HL-60/S4 (cell line): ENCODE results near the gene CYS1.
"Not testable (repeated sequence)": the region's sequence is repeated elsewhere in the genome, so short reads cannot be mapped to it uniquely, and the experiment has no call there.

ENCODE experiments used
- in situ Hi-C: fragments of 300-500 bp; cut with MboI; formaldehyde crosslinking; loops from 2 replicates; pipeline ENCODE4 v1.14.3; 2022; ENCODE audit warnings: low sequenced_read_pairs

Gene CYS1

DNA sequence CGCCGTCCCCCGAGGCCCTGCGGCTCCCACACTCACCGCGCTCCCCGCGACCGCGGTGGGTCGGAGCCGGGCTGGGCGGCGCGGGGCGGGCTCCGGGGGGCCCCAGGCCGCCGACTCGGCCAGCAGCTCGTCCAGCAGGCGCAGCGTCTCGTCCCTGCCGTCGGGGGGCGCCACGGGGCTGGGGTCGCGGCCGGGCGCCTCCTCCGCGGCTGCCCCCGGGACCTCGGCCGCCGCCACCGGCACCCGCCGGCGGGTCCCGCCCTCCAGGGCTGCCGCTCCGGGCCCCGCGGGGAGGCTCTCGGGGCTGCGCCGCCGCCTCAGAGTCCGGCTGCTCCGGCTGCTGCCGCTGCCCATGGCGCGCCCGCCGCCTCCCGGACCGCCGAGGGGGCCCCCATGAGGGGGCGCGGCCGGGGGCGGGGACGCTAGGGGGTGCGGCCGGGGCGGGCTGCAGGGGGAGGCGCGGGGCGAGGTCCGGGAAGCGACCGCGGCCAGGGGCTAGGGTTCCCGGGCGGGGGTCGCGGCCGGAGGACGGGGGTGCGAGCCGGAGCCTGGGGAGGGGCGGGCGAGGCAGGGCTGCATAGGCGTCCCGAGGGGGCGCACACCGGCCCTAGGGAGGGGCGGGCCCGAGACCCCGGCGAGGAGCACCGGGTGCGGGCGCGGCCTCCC is at the start of gene CYS1:
CYS1 (minus strand) TSS at position 542 of the 666 bp plus-strand sequence; CDS start at position 354, 188 bp downstream.
- in situ Hi-C loops: no loop called here

DNA sequence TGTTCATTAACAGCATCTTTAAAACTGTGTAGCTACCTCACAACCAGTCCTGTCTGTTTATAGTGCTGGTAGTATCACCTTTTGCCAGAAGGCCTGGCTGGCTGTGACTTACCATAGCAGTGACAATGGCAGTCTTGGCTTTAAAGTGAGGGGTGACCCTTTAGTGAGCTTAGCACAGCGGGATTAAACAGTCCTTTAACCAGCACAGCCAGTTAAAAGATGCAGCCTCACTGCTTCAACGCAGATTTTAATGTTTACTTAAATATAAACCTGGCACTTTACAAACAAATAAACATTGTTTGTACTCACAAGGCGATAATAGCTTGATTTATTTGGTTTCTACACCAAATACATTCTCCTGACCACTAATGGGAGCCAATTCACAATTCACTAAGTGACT is 49.3 kb upstream of the CYS1 start:
- in situ Hi-C loops: loop anchor here (25.0 kb wide), 1 partner anchor 533 kb away; no protein-coding TSS in a partner anchor

GRCh38 chr2:10128420-10128819 is 48.2 kb upstream of the CYS1 start:
- in situ Hi-C loops: loop anchor here (25.0 kb wide), 1 partner anchor 534 kb away; no protein-coding TSS in a partner anchor

DNA sequence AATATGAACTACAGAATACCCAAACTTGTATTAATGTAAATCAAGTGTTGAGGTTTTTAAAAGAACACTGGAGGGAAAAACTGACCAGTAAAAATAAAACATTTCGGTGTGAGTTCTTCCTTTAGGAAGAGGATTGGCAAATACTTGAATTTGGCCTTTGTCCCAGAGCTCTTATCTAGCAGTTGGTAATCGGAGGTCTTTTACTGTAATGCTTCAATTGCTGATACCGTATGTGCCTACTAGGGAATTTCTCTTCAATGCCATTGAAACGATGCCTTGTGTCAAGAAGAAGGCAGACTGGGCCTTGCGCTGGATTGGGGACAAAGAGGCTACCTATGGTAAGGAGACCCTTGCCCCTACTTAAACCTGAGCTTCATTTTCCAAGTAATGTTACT is 46.4 kb upstream of the CYS1 start:
- in situ Hi-C loops: loop anchor here (25.0 kb wide), 1 partner anchor 536 kb away; no protein-coding TSS in a partner anchor

DNA sequence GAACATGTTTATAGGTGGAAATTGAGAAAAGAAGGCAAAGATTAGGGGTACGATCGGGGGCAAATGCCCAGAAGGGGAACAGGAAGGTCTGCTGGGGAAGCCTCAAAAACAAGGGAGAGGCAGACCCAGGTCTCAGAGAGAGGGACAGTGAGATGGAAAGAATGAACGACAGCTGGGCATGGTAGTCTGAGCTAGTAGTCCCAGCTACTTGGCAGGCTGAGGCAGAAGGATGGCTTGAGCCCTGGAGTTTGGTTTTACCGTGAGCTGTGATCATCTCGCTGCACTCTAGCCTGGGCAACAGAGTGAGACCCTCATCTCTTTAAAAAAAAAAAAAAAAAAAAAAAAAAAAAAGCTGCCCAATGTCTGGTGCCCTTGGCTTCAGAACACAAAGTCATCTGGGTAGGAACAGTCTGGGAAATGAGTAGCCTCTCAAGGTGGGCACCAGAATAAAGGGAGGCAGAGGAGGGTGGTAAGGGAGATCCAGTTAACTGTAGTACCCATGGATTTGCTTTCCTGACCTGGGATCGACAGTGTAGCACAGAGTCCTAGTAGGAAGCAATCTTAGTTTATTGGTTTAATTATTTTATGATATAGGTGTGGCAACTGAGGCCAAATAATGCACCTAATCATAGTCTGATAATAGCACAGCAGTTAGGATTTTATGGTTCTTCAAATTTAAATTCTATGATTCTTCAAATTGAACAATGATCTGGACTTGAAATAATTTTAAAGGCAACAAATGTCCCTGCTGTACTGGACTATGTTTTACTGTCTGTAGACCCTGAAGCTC is 45.8 kb upstream of the CYS1 start:
- in situ Hi-C loops: loop anchor here (25.0 kb wide), 1 partner anchor 536 kb away; no protein-coding TSS in a partner anchor

DNA sequence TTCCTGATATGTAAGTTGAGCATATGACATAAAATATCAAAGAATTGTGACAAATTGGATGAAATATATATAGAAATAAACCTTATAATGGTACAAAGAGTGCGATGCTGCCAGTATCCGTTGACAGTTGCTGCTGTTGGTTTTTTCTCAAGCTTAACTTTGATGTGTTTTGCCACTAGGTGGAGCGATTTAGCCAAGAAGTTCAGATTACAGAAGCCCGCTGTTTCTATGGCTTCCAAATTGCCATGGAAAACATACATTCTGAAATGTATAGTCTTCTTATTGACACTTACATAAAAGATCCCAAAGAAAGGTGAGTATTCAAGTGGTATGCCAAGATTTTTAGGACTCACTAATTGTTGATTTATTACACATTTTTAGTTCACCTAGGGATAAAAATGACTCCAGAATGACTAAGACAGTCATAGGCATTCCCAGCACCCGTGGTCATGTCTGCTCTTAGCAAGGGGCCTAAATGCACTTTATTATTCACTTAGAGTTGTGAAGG is 44.4 kb upstream of the CYS1 start:
- in situ Hi-C loops: loop anchor here (25.0 kb wide), 1 partner anchor 538 kb away; no protein-coding TSS in a partner anchor

DNA sequence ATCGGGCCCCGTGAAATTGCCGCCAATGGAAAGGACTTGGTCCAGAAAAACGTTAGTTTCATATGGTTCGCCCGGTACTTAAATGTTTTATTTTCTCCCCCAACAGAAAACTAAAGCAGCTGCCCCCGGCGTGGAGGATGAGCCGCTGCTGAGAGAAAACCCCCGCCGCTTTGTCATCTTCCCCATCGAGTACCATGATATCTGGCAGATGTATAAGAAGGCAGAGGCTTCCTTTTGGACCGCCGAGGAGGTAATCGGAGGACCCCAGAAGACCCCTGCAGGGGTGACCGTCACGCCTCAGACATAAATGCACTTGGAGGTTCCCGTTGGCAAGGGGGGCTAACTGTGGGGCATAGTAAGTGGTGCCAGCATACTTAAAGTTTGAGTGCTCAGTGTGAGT is 43.1 kb upstream of the CYS1 start:
- in situ Hi-C loops: no loop called here

- in situ Hi-C loops: no loop called here
These were observed 42.5 kb upstream of the CYS1 start, which contains the start of gene RRM2 for GRCh38 chr2:10122500-10123280. TSS of gene RRM2 (plus strand) at chr2:10122739. CDS start at chr2:10122799, 60 bp downstream.

DNA sequence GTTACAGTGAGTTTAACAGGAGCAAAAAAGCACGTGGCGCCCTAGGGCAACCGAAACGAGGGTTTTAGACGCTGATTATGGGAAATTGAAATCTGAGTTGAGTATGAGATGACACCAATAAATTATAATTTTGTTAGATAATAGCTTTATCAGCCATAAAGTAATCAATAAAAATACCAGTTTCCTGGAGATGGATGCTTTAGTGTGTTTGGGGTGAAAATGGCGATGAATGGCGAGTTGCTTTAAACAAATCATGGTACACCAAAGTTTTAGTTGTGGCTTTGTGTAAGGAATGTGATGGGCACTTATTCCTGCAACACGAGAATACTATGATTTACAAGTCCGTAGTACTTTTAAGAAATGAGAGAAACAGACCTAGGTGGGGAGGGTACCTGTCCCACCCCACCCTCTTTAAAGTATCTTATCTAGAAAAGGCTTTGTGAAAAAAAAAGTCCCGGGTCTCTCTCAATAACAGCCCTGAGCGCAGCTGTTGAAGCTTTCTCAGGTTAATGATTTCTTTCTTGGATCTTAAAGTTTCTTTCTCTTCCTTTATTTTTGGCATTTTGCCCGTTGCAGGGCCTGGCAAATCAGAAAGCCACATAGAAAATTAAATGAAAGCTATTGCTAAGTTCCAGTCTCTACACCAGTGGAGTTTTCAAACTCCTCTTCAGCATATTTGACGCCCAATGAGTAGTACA is 40.8 kb upstream of the CYS1 start:
- in situ Hi-C loops: no loop called here

- in situ Hi-C loops: no loop called here
These were observed 40.1 kb upstream of the CYS1 start for GRCh38 chr2:10120158-10120876.

DNA sequence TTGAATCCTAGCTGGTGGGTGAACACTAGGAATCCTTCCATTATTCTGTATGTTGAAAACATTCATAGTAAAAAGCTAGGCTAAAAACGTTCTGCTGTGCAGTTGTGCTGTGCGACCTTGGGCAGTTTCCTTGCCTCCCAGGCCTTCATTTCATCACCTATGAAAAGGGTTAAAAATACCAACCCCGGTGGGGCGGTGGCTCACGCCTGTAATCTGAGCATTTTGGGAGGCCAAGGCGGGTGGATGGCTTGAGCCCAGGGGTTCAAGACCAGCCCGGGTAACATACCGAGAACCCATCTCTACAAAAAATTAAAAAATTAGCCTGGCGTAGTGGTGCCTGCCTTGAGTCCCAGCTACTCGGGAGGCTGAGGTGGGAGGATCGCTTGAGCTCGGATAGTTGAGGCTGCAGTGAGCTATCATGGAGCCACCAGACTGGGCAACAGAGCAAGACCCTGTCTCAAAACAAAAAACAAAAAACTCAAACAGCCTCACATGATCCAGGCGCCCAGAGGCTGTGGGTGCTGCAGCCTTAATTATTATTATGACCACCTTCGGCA is 39.5 kb upstream of the CYS1 start:
- in situ Hi-C loops: no loop called here

DNA sequence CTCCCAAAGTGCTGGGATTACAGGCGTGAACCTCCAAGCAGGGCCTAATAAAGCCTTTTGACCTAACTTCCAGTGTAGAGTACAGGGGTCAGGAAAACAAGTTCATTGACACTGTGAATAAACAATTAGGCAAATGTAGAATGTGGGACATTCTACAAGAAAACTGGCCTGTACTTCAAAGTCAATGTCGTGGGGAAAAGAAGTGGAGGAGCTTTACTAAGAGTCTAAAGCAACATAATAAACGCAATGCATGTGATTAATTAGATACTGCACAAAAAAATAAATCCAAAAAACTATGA is 38.8 kb upstream of the CYS1 start:
- in situ Hi-C loops: no loop called here

GRCh38 chr2:10109311-10109710 is 29.1 kb upstream of the CYS1 start:
- in situ Hi-C loops: no loop called here

- in situ Hi-C loops: not testable (repeated sequence)
These were observed 24.7 kb upstream of the CYS1 start for GRCh38 chr2:10104906-10105305.

GRCh38 chr2:10103179-10103578 is 23.0 kb upstream of the CYS1 start:
- in situ Hi-C loops: no loop called here

GRCh38 chr2:10101491-10101890 is 21.3 kb upstream of the CYS1 start:
- in situ Hi-C loops: no loop called here

DNA sequence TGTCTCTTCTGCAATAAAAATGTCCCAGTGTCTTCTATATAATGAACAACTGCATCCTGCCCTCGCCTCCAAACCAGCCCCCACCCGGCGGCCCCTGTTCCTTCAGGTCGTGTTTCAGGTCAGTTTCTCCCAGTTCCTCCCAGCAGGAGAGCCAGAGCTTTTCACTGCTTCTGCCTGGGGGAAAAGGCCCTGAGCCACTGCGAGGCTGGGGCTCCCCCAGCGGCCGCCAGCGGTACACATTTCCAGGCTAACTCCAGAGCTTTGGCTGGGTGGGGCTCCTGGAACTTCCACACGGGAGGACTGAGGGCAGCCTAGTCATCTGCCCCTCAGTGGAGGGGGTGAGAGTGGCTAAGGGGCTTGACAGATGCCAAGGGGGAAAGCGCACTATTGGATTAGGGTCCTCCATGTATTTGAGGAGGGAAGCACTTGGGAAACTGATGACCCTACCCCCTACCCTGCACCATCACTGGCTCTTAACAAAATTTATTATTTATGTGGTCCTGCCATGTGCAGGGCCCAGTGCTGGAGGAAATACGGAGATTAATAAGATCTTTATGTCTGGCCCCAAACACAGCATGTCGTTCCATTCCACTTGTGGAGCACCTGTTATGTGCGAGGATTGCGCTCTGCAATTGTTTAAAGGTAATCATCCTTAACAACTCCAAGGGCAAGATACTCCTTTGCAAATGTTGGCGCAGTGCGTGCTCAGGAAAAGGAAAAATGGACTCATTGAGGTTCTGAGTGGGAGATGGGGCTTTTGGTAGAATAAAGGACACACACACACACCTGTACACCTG is 17.3 kb upstream of the CYS1 start:
- in situ Hi-C loops: no loop called here

DNA sequence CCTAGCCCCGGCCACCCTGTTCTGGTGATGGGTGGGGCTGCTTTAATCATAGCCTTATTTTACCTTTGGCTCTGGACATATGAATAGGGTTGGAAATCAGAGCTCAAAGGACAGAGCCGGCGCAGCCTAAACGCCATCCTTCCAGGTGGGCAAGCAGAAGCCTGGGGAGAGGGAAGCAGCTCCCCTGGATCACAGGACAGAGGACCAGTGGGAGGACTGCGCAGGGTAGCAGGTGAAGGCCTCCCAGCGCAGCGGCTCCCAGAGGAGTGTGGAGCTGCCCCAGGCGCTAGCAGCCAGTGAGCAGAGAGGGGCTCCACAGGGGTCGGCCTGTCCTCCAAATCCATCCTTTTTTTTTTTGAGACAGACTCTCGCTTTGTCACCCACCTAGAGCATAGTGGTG is 16.4 kb upstream of the CYS1 start:
- in situ Hi-C loops: no loop called here

GRCh38 chr2:10095175-10095574 is 15.0 kb upstream of the CYS1 start:
- in situ Hi-C loops: no loop called here
